Sigmoid colon (tissue), 4 donors: ENCODE data around the gene INVS.

Source experiments
- CTCF ChIP-seq, 4 experiments: fragments of 450-650 bp in 3 of 4; fragments of 200-600 bp in 1 of 4; IDR thresholded peaks; one replicate each; pipeline ENCODE4 v1.5.1; 2016 to 2019; ENCODE audit warnings: antibody characterized with exemption in 4 of 4, mild to moderate bottlenecking in 3 of 4, moderate library complexity in 2 of 4
- EP300 ChIP-seq, 4 donors: sonication (generic); formaldehyde crosslinking; IDR thresholded peaks; one replicate each; pipeline ENCODE4 v1.6.1; 2017; ENCODE audit warnings: antibody characterized with exemption in 4 of 4
- POLR2A ChIP-seq, 2 donors: fragments of 450-650 bp; IDR thresholded peaks; one replicate each; pipeline ENCODE4 v1.6.1; 2016; ENCODE audit warnings: antibody characterized with exemption in 2 of 2, mild to moderate bottlenecking in 2 of 2, moderate library complexity in 2 of 2
- POLR2AphosphoS5 ChIP-seq, 4 donors: sonication (generic); formaldehyde crosslinking; IDR thresholded peaks; one replicate each; pipeline ENCODE4 v1.6.1; 2017; ENCODE audit warnings: antibody characterized with exemption in 4 of 4

- TF ChIP-seq POLR2A (IDR thresholded peaks at IDR 0.05) (no peak), CTCF (IDR thresholded peaks at IDR 0.05) (no peak), EP300 (IDR thresholded peaks at IDR 0.05) (no peak), POLR2AphosphoS5 (IDR thresholded peaks at IDR 0.05) (no peak)
Measured at GRCh38 chr9:100086097-100086635, 12.9 kb upstream of the INVS start.
